Activated B cell treated with CpG ODN at 0.5 μM for 24 hours (primary cell): Measurements from ENCODE around the gene MXRA7. TPM values are rescaled to one million over a fixed set of nuclear protein-coding genes. Genes with fewer than 3 reads are reported as not detected.

Source experiments
- ATAC-seq: fragments of 200-7000 bp; cut with Tn5 transposase; one replicate; pipeline ENCODE4 v1.10.0; 2021; ENCODE audit warnings: low read depth, mild to moderate bottlenecking, moderate library complexity
- CTCF ChIA-PET: fragments of 350-600 bp; sonication (Branson Sonifier 250); formaldehyde crosslinking; loops from one replicate; lab custom pipeline; 2021; ENCODE audit warnings: antibody characterized with exemption; lab: Charles Lee
- POLR2A ChIA-PET: fragments of 350-600 bp; sonication (Branson Sonifier 250); formaldehyde crosslinking; loops from one replicate; lab custom pipeline; 2021; ENCODE audit warnings: antibody characterized with exemption; lab: Charles Lee
- DNase-seq: peaks from one replicate; pipeline ENCODE4 v3.0.0; 2022
- H3K27ac Mint-ChIP-seq: one replicate; pipeline ENCODE4 v1.8.0; 2020; ENCODE audit warnings: mixed read lengths
- H3K27me3 Mint-ChIP-seq: one replicate; pipeline ENCODE4 v1.8.0; 2021; ENCODE audit warnings: mixed read lengths
- H3K36me3 Mint-ChIP-seq: one replicate; pipeline ENCODE4 v1.8.0; 2021; ENCODE audit warnings: low read depth, mixed read lengths
- H3K4me1 Mint-ChIP-seq: one replicate; pipeline ENCODE4 v1.8.0; 2021; ENCODE audit warnings: mixed read lengths
- H3K4me3 Mint-ChIP-seq: one replicate; pipeline ENCODE4 v1.8.0; 2020; ENCODE audit warnings: mild to moderate bottlenecking, mixed read lengths
- H3K9me3 Mint-ChIP-seq: one replicate; pipeline ENCODE4 v1.8.0; 2020; ENCODE audit warnings: mixed read lengths
- intact Hi-C: fragments of 100-400 bp; cut with micrococcal nuclease; formaldehyde crosslinking; loops from one replicate; pipeline ENCODE4 v1.15.1; 2024
- total RNA-seq: library from RNA; stranded (reverse); gene quantifications from 2 replicates; pipeline ENCODE4 v1.2.3, GENCODE V29; 2022
- TF ChIP-seq, protein P1 (sequence below): fragments of 200-600 bp; IDR thresholded peaks from one replicate; pipeline ENCODE4 v1.8.0; 2022; ENCODE audit warnings: antibody characterized with exemption, mild to moderate bottlenecking

MXRA7 gene
- total RNA-seq, 1 donor from 2014 or later = 13.5 TPM

- ChIA-PET POLR2A (no interaction called here), CTCF (no interaction called here)
- no peaks in the 10 kb centered on the region for H3K27me3 Mint-ChIP-seq
- H3K4me1 Mint-ChIP-seq = peaks cover 9% of the 10 kb centered on the region
- no peaks in the 10 kb centered on the region for H3K9me3 Mint-ChIP-seq
- H3K27ac Mint-ChIP-seq = no peak overlapping the region
- intact Hi-C loops = no loop called here
- no peak overlapping the region for H3K4me3 Mint-ChIP-seq
- ATAC-seq (no peak), DNase-seq (no peak)
- TF ChIP-seq, protein P1, sequence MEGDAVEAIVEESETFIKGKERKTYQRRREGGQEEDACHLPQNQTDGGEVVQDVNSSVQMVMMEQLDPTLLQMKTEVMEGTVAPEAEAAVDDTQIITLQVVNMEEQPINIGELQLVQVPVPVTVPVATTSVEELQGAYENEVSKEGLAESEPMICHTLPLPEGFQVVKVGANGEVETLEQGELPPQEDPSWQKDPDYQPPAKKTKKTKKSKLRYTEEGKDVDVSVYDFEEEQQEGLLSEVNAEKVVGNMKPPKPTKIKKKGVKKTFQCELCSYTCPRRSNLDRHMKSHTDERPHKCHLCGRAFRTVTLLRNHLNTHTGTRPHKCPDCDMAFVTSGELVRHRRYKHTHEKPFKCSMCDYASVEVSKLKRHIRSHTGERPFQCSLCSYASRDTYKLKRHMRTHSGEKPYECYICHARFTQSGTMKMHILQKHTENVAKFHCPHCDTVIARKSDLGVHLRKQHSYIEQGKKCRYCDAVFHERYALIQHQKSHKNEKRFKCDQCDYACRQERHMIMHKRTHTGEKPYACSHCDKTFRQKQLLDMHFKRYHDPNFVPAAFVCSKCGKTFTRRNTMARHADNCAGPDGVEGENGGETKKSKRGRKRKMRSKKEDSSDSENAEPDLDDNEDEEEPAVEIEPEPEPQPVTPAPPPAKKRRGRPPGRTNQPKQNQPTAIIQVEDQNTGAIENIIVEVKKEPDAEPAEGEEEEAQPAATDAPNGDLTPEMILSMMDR = no peak
- H3K36me3 Mint-ChIP-seq = no peaks in the 10 kb centered on the region
These were observed 3.9 kb downstream of the MXRA7 start for GRCh38 chr17:76706817-76707216.

GRCh38 chr17:76704805-76705204 is 6.0 kb downstream of the MXRA7 start:
- CTCF ChIA-PET = no interaction called here
- intact Hi-C loops = no loop called here
- TF ChIP-seq, protein P1 = no peak
- peaks cover 2% of the 10 kb centered on the region for H3K4me1 Mint-ChIP-seq
- no peak for ATAC-seq
- H3K27ac Mint-ChIP-seq = no peak overlapping the region
- H3K4me3 Mint-ChIP-seq = no peak overlapping the region
- H3K36me3 Mint-ChIP-seq = no peaks in the 10 kb centered on the region
- POLR2A ChIA-PET = no interaction called here
- no peaks in the 10 kb centered on the region for H3K9me3 Mint-ChIP-seq
- no peak for DNase-seq
- no peaks in the 10 kb centered on the region for H3K27me3 Mint-ChIP-seq

DNA sequence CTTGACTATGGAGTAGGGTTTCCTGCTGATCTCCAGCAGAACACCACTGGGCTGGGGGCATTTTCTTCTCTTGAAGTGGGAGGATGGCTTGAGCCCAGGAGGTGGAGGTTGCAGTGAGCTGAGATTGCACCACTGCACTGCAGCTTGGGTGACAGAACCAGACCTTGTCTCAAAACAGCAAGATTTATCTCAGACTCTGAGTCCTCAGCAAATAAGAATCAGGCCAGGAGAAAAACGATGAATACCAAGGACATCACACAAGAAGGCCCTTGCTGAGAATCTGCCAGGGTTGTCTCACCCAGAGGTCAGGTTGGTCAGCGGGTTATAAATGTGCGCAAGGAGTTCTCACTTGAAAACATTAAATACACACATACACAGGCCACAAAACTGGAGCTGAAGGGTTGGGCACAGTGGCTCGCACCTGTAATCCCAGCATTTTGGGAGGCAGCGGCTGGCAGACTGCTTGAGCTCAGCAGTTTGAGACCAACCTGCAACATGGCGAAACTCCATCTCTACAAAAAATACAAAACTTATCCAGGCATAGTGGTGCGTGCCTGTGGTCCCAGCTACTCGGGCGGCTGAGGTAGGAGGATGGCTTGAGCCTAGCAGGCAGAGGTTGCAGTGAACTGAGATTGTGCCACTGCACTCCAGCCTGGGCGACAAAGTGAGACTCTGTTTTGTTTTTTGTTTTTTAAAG is 7.7 kb downstream of the MXRA7 start:
- ChIA-PET CTCF (no interaction called here), POLR2A (no interaction called here)
- DNase-seq (no peak), ATAC-seq (no peak)
- Mint-ChIP-seq H3K4me3 (no peak overlapping the region), H3K9me3 (no peaks in the 10 kb centered on the region), H3K4me1 (no peaks in the 10 kb centered on the region), H3K27me3 (no peaks in the 10 kb centered on the region), H3K36me3 (no peaks in the 10 kb centered on the region), H3K27ac (no peak overlapping the region)
- intact Hi-C loops = no loop called here
- TF ChIP-seq, protein P1 = no peak

DNA sequence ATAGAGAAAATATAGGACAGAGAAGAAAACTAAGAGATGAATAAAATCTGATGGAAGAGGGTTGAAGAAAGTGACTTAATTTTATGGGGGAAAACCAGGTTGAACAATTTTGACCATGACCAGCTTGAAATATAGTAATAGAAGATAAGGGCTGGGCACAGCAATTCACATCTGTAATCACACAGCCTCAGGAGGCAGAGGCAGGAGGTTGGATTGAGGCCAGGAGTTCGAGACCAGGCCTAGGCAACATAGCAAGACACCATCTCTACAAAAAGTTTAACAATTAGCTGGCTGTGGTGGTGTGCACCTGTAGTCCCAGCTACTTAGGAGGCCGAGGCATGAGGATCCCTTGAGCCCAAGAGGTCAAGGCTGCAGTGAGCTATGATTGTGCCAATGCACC is 8.7 kb downstream of the MXRA7 start:
- peaks cover 9% of the 10 kb centered on the region for H3K4me1 Mint-ChIP-seq
- H3K9me3 Mint-ChIP-seq = no peaks in the 10 kb centered on the region
- ChIA-PET POLR2A (no interaction called here), CTCF (no interaction called here)
- H3K27ac Mint-ChIP-seq = no peak overlapping the region
- H3K36me3 Mint-ChIP-seq = no peaks in the 10 kb centered on the region
- H3K27me3 Mint-ChIP-seq = no peaks in the 10 kb centered on the region
- H3K4me3 Mint-ChIP-seq = no peak overlapping the region
- TF ChIP-seq, protein P1 = no peak
- intact Hi-C loops = no loop called here
- DNase-seq (no peak), ATAC-seq (no peak)

GRCh38 chr17:76701471-76701967 is 9.2 kb downstream of the MXRA7 start:
- intact Hi-C loops = no loop called here
- H3K27ac Mint-ChIP-seq = no peak overlapping the region
- H3K36me3 Mint-ChIP-seq = no peaks in the 10 kb centered on the region
- CTCF ChIA-PET = no interaction called here
- no peak for DNase-seq
- peaks cover 14% of the 10 kb centered on the region for H3K4me1 Mint-ChIP-seq
- TF ChIP-seq, protein P1 = no peak
- no peaks in the 10 kb centered on the region for H3K9me3 Mint-ChIP-seq
- no peak for ATAC-seq
- H3K4me3 Mint-ChIP-seq = no peak overlapping the region
- no peaks in the 10 kb centered on the region for H3K27me3 Mint-ChIP-seq
- POLR2A ChIA-PET = no interaction called here
